Left lobe of liver (tissue), 2 donors: ENCODE results near the gene EFNA2. TPM values are rescaled to one million over a fixed set of nuclear protein-coding genes. Genes with fewer than 3 reads are reported as not detected.

Source experiments
- ATAC-seq: fragments of 200-7000 bp; cut with Tn5 transposase; one replicate; pipeline ENCODE4 v1.9.1; 2020; ENCODE audit warnings: mild to moderate bottlenecking, moderate library complexity
- DNase-seq: peaks from one replicate; pipeline ENCODE4 v3.0.0-alpha.2; 2020; ENCODE audit warnings: low spot score
- total RNA-seq: library from RNA; stranded (reverse); gene quantifications from one replicate; pipeline ENCODE4 v1.2.1, GENCODE V29; 2021
- donor health status: DM: no; HTN: no; CAD: no; lungs with moderate emphysema.
- donor health status: DM: no; HTN: yes; CAD: no.

Gene EFNA2
- total RNA-seq, 1 donor from 2014 or later, result 8.6 TPM

GRCh38 chr19:1350867-1351266 lies 65.2 kb downstream of the EFNA2 start:
- ATAC-seq (no peak), DNase-seq (no peak)

Other genes starting within 250 kb of the EFNA2 start
- gene ABCA7, start 245.8 kb upstream of the EFNA2 start, total RNA-seq, result 10.4 TPM
- gene ARHGAP45, start 218.7 kb upstream of the EFNA2 start, total RNA-seq, result 5.1 TPM
- 143 TPM for gene POLR2E, start 190.5 kb upstream of the EFNA2 start, total RNA-seq
- gene GPX4, start 181.9 kb upstream of the EFNA2 start, total RNA-seq, result 247 TPM
- gene SBNO2, start 111.6 kb upstream of the EFNA2 start, total RNA-seq, result 22.6 TPM
- 33.1 TPM for gene STK11, start 80.1 kb upstream of the EFNA2 start, total RNA-seq
- gene CBARP, start 47.9 kb upstream of the EFNA2 start, total RNA-seq, result 0.38 TPM
- gene ATP5F1D, start 44.1 kb upstream of the EFNA2 start, total RNA-seq, result 282 TPM
- 51.7 TPM for gene MIDN, start 37.3 kb upstream of the EFNA2 start, total RNA-seq
- 125 TPM for gene CIRBP, start 16.5 kb upstream of the EFNA2 start, total RNA-seq
- gene FAM174C, start 10.3 kb upstream of the EFNA2 start, total RNA-seq, result 48.0 TPM
- gene NDUFS7, start 98.0 kb downstream of the EFNA2 start, total RNA-seq, result 105 TPM
- gene GAMT, start 115.7 kb downstream of the EFNA2 start, total RNA-seq, result 214 TPM
- gene DAZAP1, start 121.7 kb downstream of the EFNA2 start, total RNA-seq, result 48.1 TPM
- 410 TPM for gene RPS15, start 152.5 kb downstream of the EFNA2 start, total RNA-seq
- 0.13 TPM for gene APC2, start 164.2 kb downstream of the EFNA2 start, total RNA-seq
- gene C19orf25, start 193.3 kb downstream of the EFNA2 start, total RNA-seq, result 19.2 TPM
- 4.8 TPM for gene PCSK4, start 204.5 kb downstream of the EFNA2 start, total RNA-seq
- gene REEP6, start 205.3 kb downstream of the EFNA2 start, total RNA-seq, result 118 TPM
- gene ADAMTSL5, start 227.1 kb downstream of the EFNA2 start, total RNA-seq, result 1.6 TPM
- not detected for gene PLK5, start 238.2 kb downstream of the EFNA2 start, total RNA-seq